ENCODE measurements around the gene SYPL2. TPM values are rescaled to one million over a fixed set of nuclear protein-coding genes. Genes with fewer than 3 reads are reported as not detected.

SYPL2 gene
- total and polyA plus RNA-seq, 7 donors: 35.3 to 203 (median 125) TPM

DNA sequence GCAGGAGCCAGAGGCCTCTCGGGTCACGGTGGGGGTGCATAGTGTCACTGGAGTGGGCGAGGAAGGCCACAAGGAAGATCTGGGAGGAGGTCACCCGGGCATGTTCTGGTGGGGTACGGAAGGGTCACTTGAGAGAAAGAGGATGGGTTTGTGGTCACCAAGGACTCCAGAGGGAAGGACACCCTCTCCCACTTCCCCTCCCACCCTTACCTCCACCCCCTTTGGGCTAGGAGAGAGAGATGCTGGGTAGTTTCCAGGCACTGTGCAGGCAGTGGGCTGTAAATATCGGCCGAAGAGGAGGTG is 42.5 kb downstream of the SYPL2 start:
- Histone ChIP-seq H3K36me3 (ENCODE audit: insufficient read depth in 1 of 2, low read depth in 1 of 2) (peaks cover 0 to 21% of the 10 kb centered on the region in 2 donors), H3K9me3 (no peaks in the 10 kb centered on the region), H3K4me3 (peak overlapping the region; percentile 83), H3K4me1 (peaks cover 44% of the 10 kb centered on the region), H3K27me3 (ENCODE audit: insufficient read depth in 3 of 3, low read length in 2 of 3) (no peaks in the 10 kb centered on the region), H3K27ac (peak overlapping the region; percentile 85)
- TF ChIP-seq, protein P1, sequence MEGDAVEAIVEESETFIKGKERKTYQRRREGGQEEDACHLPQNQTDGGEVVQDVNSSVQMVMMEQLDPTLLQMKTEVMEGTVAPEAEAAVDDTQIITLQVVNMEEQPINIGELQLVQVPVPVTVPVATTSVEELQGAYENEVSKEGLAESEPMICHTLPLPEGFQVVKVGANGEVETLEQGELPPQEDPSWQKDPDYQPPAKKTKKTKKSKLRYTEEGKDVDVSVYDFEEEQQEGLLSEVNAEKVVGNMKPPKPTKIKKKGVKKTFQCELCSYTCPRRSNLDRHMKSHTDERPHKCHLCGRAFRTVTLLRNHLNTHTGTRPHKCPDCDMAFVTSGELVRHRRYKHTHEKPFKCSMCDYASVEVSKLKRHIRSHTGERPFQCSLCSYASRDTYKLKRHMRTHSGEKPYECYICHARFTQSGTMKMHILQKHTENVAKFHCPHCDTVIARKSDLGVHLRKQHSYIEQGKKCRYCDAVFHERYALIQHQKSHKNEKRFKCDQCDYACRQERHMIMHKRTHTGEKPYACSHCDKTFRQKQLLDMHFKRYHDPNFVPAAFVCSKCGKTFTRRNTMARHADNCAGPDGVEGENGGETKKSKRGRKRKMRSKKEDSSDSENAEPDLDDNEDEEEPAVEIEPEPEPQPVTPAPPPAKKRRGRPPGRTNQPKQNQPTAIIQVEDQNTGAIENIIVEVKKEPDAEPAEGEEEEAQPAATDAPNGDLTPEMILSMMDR (IDR thresholded peaks at IDR 0.05): no peak
- DNase-seq (no peak), ATAC-seq (peak in 1 of 4 donors; percentile 20)
- WGBS, 3 donors: 8 to 44% (median 25%) methylated on average over 7 of the region's 7 CpGs
- intact Hi-C loops (cut with DNase I): no loop called here

DNA sequence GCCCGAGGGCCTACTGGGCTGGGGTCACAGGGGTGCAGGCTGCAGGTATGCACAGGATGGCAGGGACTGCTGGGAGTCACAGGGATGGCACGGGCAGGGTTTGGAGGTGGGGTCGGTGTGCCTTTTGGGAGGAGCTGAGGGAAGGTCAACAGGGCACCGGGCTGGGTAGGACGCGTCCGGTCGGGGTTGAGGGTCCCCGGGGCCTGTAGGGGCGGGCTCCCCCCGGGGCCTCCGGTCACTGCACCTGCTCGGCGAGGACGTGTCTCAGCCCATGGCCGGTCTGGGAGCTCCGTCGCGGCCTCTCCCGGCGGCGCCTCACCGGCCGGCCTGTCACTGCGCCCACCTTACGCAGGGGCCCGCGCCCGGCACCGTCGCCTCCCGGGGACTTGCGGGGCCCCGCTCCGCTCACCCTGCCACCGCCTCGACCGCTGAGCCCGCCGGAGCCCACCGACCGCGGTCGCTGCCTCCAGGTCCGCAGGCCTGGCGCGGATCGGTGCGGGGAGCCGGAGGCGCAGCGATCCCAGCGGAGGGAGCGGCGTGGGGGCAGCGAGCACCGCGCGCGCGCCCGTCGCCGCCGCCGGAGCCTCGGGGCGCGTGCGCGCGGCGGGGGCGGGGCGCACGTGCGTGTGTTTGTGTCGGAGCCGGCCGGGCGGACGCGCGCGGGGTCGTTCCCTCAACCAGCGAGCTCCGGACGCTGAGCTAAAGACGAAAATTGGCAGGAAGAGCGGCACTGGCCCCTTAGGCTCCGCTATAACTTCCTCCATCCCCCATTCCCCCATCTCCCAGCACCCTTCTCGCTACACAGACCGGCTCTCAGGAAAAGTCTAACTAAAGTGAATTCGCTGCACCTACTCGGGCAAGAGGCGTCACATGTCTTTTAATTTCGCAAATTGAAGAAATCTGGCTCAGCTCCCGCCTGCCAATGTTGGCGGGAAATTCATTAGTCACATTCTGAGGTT is 43.1 kb downstream of the SYPL2 start, which contains the start of gene AMIGO1:
Gene AMIGO1 (minus strand): TSS at position 552 of the 959 bp plus-strand sequence. CDS start 815 bp downstream, outside the sequence.
- no peaks in the 10 kb centered on the region for H3K27me3 ChIP-seq (ENCODE audit: insufficient read depth in 3 of 3, low read length in 2 of 3)
- TF ChIP-seq, protein P1 (IDR thresholded peaks at IDR 0.05): no peak
- ATAC-seq (peak; percentile 82 to 88 (median 86)), DNase-seq (peak; percentile 76 to 80)
- 0% methylated on average over 26 to 100 of the region's 100 CpGs for WGBS, 3 donors
- H3K9me3 ChIP-seq: no peaks in the 10 kb centered on the region
- intact Hi-C loops (cut with DNase I): no loop called here
- H3K4me3 ChIP-seq: peak within 1 kb of the TSS; percentile 83
- H3K27ac ChIP-seq: peak within 1 kb of the TSS; percentile 85
- H3K36me3 ChIP-seq (ENCODE audit: insufficient read depth in 1 of 2, low read depth in 1 of 2): peaks cover 0 to 21% of the 10 kb centered on the region in 2 donors
- peaks cover 44% of the 10 kb centered on the region for H3K4me1 ChIP-seq

DNA sequence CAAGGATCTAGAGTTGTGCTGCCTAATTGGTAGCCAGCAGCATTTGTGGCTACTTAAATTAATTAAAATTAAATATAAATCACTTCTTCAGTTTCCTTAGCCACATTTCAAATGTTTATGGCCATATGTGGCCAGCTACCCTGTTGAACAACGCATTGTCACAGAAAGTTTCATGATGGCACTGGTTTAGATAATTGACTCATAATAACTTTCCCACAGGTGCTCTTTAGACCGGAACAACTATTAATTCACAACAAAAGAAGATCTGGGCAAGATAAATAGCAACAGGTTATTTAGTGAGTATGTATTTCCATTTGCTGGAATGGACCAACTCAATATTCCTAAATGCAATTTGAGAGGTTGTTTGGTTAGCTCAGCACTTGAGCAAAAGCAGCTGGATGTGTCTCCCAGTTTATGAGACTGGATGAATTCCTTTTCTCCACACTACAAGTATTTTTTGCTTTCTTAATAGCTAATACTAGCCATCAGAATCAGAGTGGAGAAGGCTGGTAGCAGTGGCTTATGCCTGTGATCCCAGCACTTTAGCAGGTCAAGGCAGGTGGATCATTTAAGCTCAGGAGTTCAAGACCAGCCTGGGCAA is 46.9 kb downstream of the SYPL2 start:
- 83 to 87% (median 83%) methylated on average over 2 of the region's 2 CpGs for WGBS, 3 donors
- Histone ChIP-seq H3K4me3 (no peak overlapping the region), H3K27me3 (ENCODE audit: insufficient read depth in 3 of 3, low read length in 2 of 3) (no peaks in the 10 kb centered on the region), H3K36me3 (ENCODE audit: insufficient read depth in 1 of 2, low read depth in 1 of 2) (no peaks in the 10 kb centered on the region), H3K27ac (no peak overlapping the region), H3K9me3 (no peaks in the 10 kb centered on the region), H3K4me1 (peaks cover 12% of the 10 kb centered on the region)
- no peak for DNase-seq
- ATAC-seq: no peak
- intact Hi-C loops (cut with DNase I): no loop called here
- TF ChIP-seq, protein P1 (IDR thresholded peaks at IDR 0.05): no peak

DNA sequence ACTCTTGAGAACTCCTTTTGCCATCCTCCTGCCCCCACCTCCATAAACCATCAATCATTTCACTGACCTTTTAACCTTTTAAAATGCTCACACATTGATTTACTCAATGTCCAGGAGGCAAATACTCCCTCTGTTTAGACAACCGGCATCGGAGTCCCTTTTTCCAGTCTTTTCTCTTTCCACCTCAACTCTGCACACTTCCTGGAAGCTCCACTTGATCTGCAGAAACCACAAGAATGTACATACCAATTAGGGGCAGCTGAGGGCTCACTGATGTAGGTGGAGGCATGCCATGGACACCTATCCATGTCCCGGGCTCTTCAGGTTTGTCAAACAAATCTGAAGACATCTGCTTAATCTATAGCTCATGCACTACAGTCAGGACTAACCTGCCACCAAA is 48.5 kb downstream of the SYPL2 start:
- Histone ChIP-seq H3K36me3 (ENCODE audit: insufficient read depth in 1 of 2, low read depth in 1 of 2) (no peaks in the 10 kb centered on the region), H3K4me1 (peaks cover 2% of the 10 kb centered on the region), H3K27ac (no peak overlapping the region), H3K27me3 (ENCODE audit: insufficient read depth in 3 of 3, low read length in 2 of 3) (no peaks in the 10 kb centered on the region), H3K4me3 (no peak overlapping the region), H3K9me3 (no peaks in the 10 kb centered on the region)
- WGBS, 3 donors: 83 to 86% (median 84%) methylated on average over 3 of the region's 3 CpGs
- DNase-seq: no peak
- TF ChIP-seq, protein P1 (IDR thresholded peaks at IDR 0.05): no peak
- intact Hi-C loops (cut with DNase I): no loop called here
- ATAC-seq: no peak

Data from psoas muscle (tissue), 8 donors.